ENCODE measurements around the gene SARM1.

GRCh38 chr17:28425206-28425605 is 53.7 kb downstream of the SARM1 start:
- TF ChIP-seq EZH2 (IDR thresholded peaks at IDR 0.05; ENCODE audit: low read depth, low read length, severe bottlenecking) (no peak), CTCF (IDR thresholded peaks at IDR 0.05; ENCODE audit: control extremely low read depth in 1 of 3, insufficient read depth in 1 of 3, low read depth in 1 of 3, low read length in 3 of 3) (no peak), RFX5 (IDR thresholded peaks at IDR 0.05; ENCODE audit: borderline replicate concordance, low read depth, low read length) (no peak), BRCA1 (IDR thresholded peaks at IDR 0.05; ENCODE audit: low read depth, low read length) (no peak), CEBPB (IDR thresholded peaks at IDR 0.05; ENCODE audit: low read depth, low read length) (no peak), POLR2AphosphoS5 (IDR thresholded peaks at IDR 0.05; ENCODE audit: low read depth, low read length) (no peak), KDM1A (IDR thresholded peaks at IDR 0.05; ENCODE audit: borderline replicate concordance, low read length) (no peak), SAP30 (IDR thresholded peaks at IDR 0.05; ENCODE audit: insufficient read depth, insufficient replicate concordance, low read length) (no peak)

All from H1 (cell line).